Thoracic aorta (tissue), 2 donors: Measurements from ENCODE around the gene SLC4A2. TPM values are rescaled to one million over a fixed set of nuclear protein-coding genes. Genes with fewer than 3 reads are reported as not detected.
A peak's percentile ranks its signal among the peaks of the same experiment; 100 is the strongest.

Experiments
- ATAC-seq: fragments of 150-250 bp; one replicate; pipeline ENCODE4 v1.8.0; 2017; ENCODE audit warnings: low read depth; ENCODE audit not compliant: insufficient number of reproducible peaks, low FRiP score
- DNase-seq: peaks from one replicate; pipeline ENCODE4 v3.0.0-alpha.2; 2020; ENCODE audit warnings: low spot score
- H3K27ac ChIP-seq, 2 donors: fragments of 200-600 bp; sonication (generic); 1 replicate in 1 of 2; 2 replicates in 1 of 2; pipeline ENCODE4 v1.5.1; 2016; ENCODE audit warnings: mild to moderate bottlenecking in 2 of 2, moderate library complexity in 2 of 2
- H3K27me3 ChIP-seq: fragments of 200-600 bp; sonication (generic); replicated peaks from 2 replicates; pipeline ENCODE4 v1.6.0; 2016; ENCODE audit warnings: mild to moderate bottlenecking; ENCODE audit not compliant: insufficient read depth
- H3K36me3 ChIP-seq: fragments of 200-600 bp; sonication (generic); one replicate; pipeline ENCODE4 v1.5.1; 2016
- H3K4me1 ChIP-seq, 2 donors: fragments of 200-600 bp; sonication (generic); 1 replicate in 1 of 2; 2 replicates in 1 of 2; pipeline versions ENCODE4 v1.5.1 to v1.6.0; 2016; ENCODE audit warnings: low read depth in 2 of 2, mild to moderate bottlenecking in 1 of 2; ENCODE audit not compliant: control insufficient read depth in 1 of 2
- H3K4me3 ChIP-seq: fragments of 200-600 bp; sonication (generic); 2 replicates; pipeline ENCODE4 v1.5.1; 2016; ENCODE audit warnings: mild to moderate bottlenecking
- H3K9me3 ChIP-seq: fragments of 200-600 bp; sonication (generic); 2 replicates; pipeline ENCODE4 v1.5.1; 2016
- CTCF ChIP-seq: fragments of 200-600 bp; sonication (generic); IDR thresholded peaks from one replicate; pipeline ENCODE4 v1.5.1; 2019; ENCODE audit warnings: antibody characterized with exemption
- total RNA-seq, 2 donors: library from RNA; depleted of rRNA; stranded (reverse); fragments of >200 nt; gene quantifications; one replicate each; pipeline versions ENCODE4 v1.1.0 to v1.2.3, GENCODE V29; 2016

SLC4A2 gene
- total RNA-seq, 2 donors from 2014 or later = 89.1 to 119 TPM

- H3K4me3 ChIP-seq = peak overlapping the region; percentile 34
- no peaks in the 10 kb centered on the region for H3K9me3 ChIP-seq
- H3K27me3 ChIP-seq = no peaks in the 10 kb centered on the region
- H3K36me3 ChIP-seq = no peaks in the 10 kb centered on the region
- ATAC-seq (no peak), DNase-seq (no peak)
- H3K27ac ChIP-seq = no peak overlapping the region
- no peak for TF ChIP-seq CTCF
- H3K4me1 ChIP-seq = peaks cover 7 to 23% of the 10 kb centered on the region in 2 donors
These were observed 40.8 kb upstream of the SLC4A2 start for GRCh38 chr7:151018421-151019129.

- Histone ChIP-seq H3K9me3 (no peaks in the 10 kb centered on the region), H3K27ac (no peak overlapping the region), H3K4me1 (peaks cover 2 to 18% of the 10 kb centered on the region in 2 donors), H3K36me3 (no peaks in the 10 kb centered on the region), H3K27me3 (no peaks in the 10 kb centered on the region), H3K4me3 (peak overlapping the region; percentile 34)
- DNase-seq (no peak), ATAC-seq (no peak)
- TF ChIP-seq CTCF = no peak
These were observed 40.3 kb upstream of the SLC4A2 start for GRCh38 chr7:151019130-151019447.

GRCh38 chr7:151020231-151020630, 39.2 kb upstream of the SLC4A2 start:
- Histone ChIP-seq H3K4me1 (peaks cover 0 to 15% of the 10 kb centered on the region in 2 donors), H3K36me3 (no peaks in the 10 kb centered on the region), H3K27ac (no peak overlapping the region), H3K9me3 (no peaks in the 10 kb centered on the region), H3K4me3 (no peak overlapping the region), H3K27me3 (no peaks in the 10 kb centered on the region)
- no peak for TF ChIP-seq CTCF
- DNase-seq = no peak
- no peak for ATAC-seq

GRCh38 chr7:151023232-151023631, 36.2 kb upstream of the SLC4A2 start:
- no peak overlapping the region for H3K27ac ChIP-seq
- H3K4me3 ChIP-seq = no peak overlapping the region
- H3K36me3 ChIP-seq = no peaks in the 10 kb centered on the region
- H3K4me1 ChIP-seq = peaks cover 0 to 14% of the 10 kb centered on the region in 2 donors
- DNase-seq (no peak), ATAC-seq (no peak)
- H3K27me3 ChIP-seq = no peaks in the 10 kb centered on the region
- H3K9me3 ChIP-seq = no peaks in the 10 kb centered on the region
- no peak for TF ChIP-seq CTCF

GRCh38 chr7:151024435-151025056, 34.8 kb upstream of the SLC4A2 start, which contains the start of gene ATG9B:
Gene ATG9B, minus strand, starts transcription at chr7:151024494. Its CDS starts 71 bp downstream, at chr7:151024423.
- no peaks in the 10 kb centered on the region for H3K9me3 ChIP-seq
- no peak for TF ChIP-seq CTCF
- no peaks in the 10 kb centered on the region for H3K36me3 ChIP-seq
- ATAC-seq (no peak), DNase-seq (no peak)
- H3K4me3 ChIP-seq = no peak within 1 kb of the TSS
- peaks cover 7 to 9% of the 10 kb centered on the region in 2 donors for H3K4me1 ChIP-seq
- no peak within 1 kb of the TSS for H3K27ac ChIP-seq
- no peaks in the 10 kb centered on the region for H3K27me3 ChIP-seq
